ENCODE measurements around the gene NFATC2.

- TF ChIP-seq RARB (CRISPR knock-in tag; IDR thresholded peaks at IDR 0.05) (no peak), ZNF8 (CRISPR knock-in tag; IDR thresholded peaks at IDR 0.05) (no peak)
These were observed 173.9 kb downstream of the NFATC2 start for GRCh38 chr20:51368461-51369211.
